Progenitor cell of endocrine pancreas (in vitro differentiated cells): ENCODE measurements around the gene ABHD5. TPM values are rescaled to one million over a fixed set of nuclear protein-coding genes. Genes with fewer than 3 reads are reported as not detected.

ENCODE experiments used
- DNase-seq: peaks from one replicate; pipeline ENCODE4 v3.0.0; 2021; ENCODE audit warnings: low spot score; ENCODE audit not compliant: unreplicated experiment
- H3K27ac Mint-ChIP-seq: 2 replicates; pipeline ENCODE4 v1.8.0; 2021; ENCODE audit warnings: mild to moderate bottlenecking, moderate library complexity, mixed read lengths
- H3K27me3 Mint-ChIP-seq: 2 replicates; pipeline ENCODE4 v1.8.0; 2021; ENCODE audit warnings: mixed read lengths
- H3K36me3 Mint-ChIP-seq: 2 replicates; pipeline ENCODE4 v1.8.0; 2022; ENCODE audit warnings: mixed read lengths; ENCODE audit not compliant: insufficient read depth
- H3K4me1 Mint-ChIP-seq: 2 replicates; pipeline ENCODE4 v1.8.0; 2021; ENCODE audit warnings: low read depth, mixed read lengths
- H3K4me3 Mint-ChIP-seq: 2 replicates; pipeline ENCODE4 v1.8.0; 2021; ENCODE audit warnings: low read depth, mild to moderate bottlenecking, moderate library complexity, mixed read lengths
- H3K9me3 Mint-ChIP-seq: 2 replicates; pipeline ENCODE4 v1.8.0; 2021; ENCODE audit warnings: low read depth, mixed read lengths
- total RNA-seq: library from RNA; stranded (reverse); gene quantifications from 2 replicates; pipeline ENCODE4 v1.2.1, GENCODE V29; 2021
- TF ChIP-seq, protein P1 (sequence below): fragments of 200-600 bp; sonication (generic); IDR thresholded peaks from one replicate; pipeline ENCODE4 v1.5.0; 2021; ENCODE audit warnings: antibody characterized with exemption, mild to moderate bottlenecking; ENCODE audit not compliant: unreplicated experiment

Gene ABHD5
- total RNA-seq, 1 donor from 2014 or later: 14.8 TPM

GRCh38 chr3:43727930-43728329, 37.2 kb downstream of the ABHD5 start:
- TF ChIP-seq, protein P1, sequence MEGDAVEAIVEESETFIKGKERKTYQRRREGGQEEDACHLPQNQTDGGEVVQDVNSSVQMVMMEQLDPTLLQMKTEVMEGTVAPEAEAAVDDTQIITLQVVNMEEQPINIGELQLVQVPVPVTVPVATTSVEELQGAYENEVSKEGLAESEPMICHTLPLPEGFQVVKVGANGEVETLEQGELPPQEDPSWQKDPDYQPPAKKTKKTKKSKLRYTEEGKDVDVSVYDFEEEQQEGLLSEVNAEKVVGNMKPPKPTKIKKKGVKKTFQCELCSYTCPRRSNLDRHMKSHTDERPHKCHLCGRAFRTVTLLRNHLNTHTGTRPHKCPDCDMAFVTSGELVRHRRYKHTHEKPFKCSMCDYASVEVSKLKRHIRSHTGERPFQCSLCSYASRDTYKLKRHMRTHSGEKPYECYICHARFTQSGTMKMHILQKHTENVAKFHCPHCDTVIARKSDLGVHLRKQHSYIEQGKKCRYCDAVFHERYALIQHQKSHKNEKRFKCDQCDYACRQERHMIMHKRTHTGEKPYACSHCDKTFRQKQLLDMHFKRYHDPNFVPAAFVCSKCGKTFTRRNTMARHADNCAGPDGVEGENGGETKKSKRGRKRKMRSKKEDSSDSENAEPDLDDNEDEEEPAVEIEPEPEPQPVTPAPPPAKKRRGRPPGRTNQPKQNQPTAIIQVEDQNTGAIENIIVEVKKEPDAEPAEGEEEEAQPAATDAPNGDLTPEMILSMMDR: no peak
- H3K9me3 Mint-ChIP-seq: no peaks in the 10 kb centered on the region
- H3K36me3 Mint-ChIP-seq: peaks cover 5% of the 10 kb centered on the region
- no peak for DNase-seq
- no peaks in the 10 kb centered on the region for H3K27me3 Mint-ChIP-seq
- H3K4me3 Mint-ChIP-seq: no peak overlapping the region
- no peak overlapping the region for H3K27ac Mint-ChIP-seq
- peaks cover 8% of the 10 kb centered on the region for H3K4me1 Mint-ChIP-seq

DNA sequence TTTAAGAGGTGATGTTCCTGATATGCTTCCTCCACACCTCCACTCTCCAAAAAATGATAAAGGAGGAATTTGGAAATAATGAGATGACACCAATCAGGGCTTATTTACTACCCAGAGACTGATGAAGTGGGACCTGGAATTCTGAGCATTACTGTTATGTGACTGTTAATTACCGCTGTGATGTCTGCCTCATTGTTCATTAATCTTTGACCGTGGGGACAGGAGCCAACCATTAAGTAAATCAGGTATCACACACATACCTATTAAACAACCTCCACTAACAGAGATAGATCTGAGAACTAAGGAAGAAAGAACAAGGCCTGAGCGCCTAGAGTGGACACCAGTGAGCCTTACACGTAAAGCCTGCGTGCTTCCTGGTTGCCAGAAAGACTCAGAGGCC, 37.7 kb downstream of the ABHD5 start:
- peaks cover 8% of the 10 kb centered on the region for H3K4me1 Mint-ChIP-seq
- H3K9me3 Mint-ChIP-seq: no peaks in the 10 kb centered on the region
- H3K27ac Mint-ChIP-seq: no peak overlapping the region
- H3K4me3 Mint-ChIP-seq: no peak overlapping the region
- TF ChIP-seq, protein P1: no peak
- H3K36me3 Mint-ChIP-seq: peaks cover 5% of the 10 kb centered on the region
- DNase-seq: no peak
- H3K27me3 Mint-ChIP-seq: no peaks in the 10 kb centered on the region

GRCh38 chr3:43728947-43729346, 38.2 kb downstream of the ABHD5 start:
- peaks cover 8% of the 10 kb centered on the region for H3K4me1 Mint-ChIP-seq
- no peak overlapping the region for H3K4me3 Mint-ChIP-seq
- peaks cover 5% of the 10 kb centered on the region for H3K36me3 Mint-ChIP-seq
- DNase-seq: no peak
- TF ChIP-seq, protein P1: no peak
- no peak overlapping the region for H3K27ac Mint-ChIP-seq
- no peaks in the 10 kb centered on the region for H3K27me3 Mint-ChIP-seq
- H3K9me3 Mint-ChIP-seq: no peaks in the 10 kb centered on the region

DNA sequence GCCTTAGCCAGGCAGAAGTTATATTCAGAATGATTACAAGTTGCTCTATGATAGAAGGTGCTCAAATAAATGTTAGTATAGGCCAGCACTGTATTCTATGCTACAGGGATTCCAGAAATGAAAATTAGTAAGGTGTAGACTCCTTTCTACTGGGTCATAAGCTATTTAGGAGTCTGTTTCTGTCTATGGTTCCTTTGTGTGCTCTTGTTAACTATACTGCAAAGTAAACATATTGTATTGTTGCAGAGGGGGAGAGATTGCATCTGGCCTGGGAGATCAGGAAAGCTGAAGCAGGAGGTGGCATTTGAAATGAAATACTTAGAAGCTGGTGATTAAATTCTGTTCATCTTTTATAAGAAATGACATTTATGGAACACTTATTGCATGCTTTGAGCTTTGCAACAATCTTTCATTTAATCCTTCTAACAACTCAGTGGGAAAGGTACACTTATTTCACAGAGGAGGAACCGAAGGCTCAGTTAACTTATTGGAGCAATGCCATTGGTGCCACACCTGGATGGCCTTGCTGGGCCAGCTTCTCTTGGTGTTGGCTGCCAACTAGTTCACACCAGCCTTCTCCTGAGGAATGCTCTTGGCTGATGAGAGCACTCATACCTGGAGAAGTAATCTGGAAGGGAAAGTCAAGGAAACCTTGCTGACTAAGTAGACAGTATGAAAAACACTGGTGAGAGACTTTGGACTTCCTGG, 39.1 kb downstream of the ABHD5 start:
- H3K4me3 Mint-ChIP-seq: no peak overlapping the region
- H3K4me1 Mint-ChIP-seq: peaks cover 8% of the 10 kb centered on the region
- TF ChIP-seq, protein P1: no peak
- no peak overlapping the region for H3K27ac Mint-ChIP-seq
- H3K27me3 Mint-ChIP-seq: no peaks in the 10 kb centered on the region
- H3K9me3 Mint-ChIP-seq: no peaks in the 10 kb centered on the region
- H3K36me3 Mint-ChIP-seq: peaks cover 5% of the 10 kb centered on the region
- DNase-seq: no peak

- H3K27ac Mint-ChIP-seq: no peak overlapping the region
- H3K4me3 Mint-ChIP-seq: no peak overlapping the region
- TF ChIP-seq, protein P1: no peak
- H3K27me3 Mint-ChIP-seq: no peaks in the 10 kb centered on the region
- H3K4me1 Mint-ChIP-seq: peaks cover 19% of the 10 kb centered on the region
- DNase-seq: no peak
- H3K36me3 Mint-ChIP-seq: peaks cover 4% of the 10 kb centered on the region
- no peaks in the 10 kb centered on the region for H3K9me3 Mint-ChIP-seq
These were observed 42.1 kb downstream of the ABHD5 start for GRCh38 chr3:43732747-43733425.
